Measurements from ENCODE around the gene SYNJ2BP. TPM values are rescaled to one million over a fixed set of nuclear protein-coding genes. Genes with fewer than 3 reads are reported as not detected.

Gene SYNJ2BP
- total and polyA plus RNA-seq, 4 donors = 8.8 to 27.1 (median 17.2) TPM

- TF ChIP-seq ZBTB33 (IDR thresholded peaks at IDR 0.05) = no peak
Observed at GRCh38 chr14:70392676-70393075, 24.2 kb downstream of the SYNJ2BP start (continued).

DNA sequence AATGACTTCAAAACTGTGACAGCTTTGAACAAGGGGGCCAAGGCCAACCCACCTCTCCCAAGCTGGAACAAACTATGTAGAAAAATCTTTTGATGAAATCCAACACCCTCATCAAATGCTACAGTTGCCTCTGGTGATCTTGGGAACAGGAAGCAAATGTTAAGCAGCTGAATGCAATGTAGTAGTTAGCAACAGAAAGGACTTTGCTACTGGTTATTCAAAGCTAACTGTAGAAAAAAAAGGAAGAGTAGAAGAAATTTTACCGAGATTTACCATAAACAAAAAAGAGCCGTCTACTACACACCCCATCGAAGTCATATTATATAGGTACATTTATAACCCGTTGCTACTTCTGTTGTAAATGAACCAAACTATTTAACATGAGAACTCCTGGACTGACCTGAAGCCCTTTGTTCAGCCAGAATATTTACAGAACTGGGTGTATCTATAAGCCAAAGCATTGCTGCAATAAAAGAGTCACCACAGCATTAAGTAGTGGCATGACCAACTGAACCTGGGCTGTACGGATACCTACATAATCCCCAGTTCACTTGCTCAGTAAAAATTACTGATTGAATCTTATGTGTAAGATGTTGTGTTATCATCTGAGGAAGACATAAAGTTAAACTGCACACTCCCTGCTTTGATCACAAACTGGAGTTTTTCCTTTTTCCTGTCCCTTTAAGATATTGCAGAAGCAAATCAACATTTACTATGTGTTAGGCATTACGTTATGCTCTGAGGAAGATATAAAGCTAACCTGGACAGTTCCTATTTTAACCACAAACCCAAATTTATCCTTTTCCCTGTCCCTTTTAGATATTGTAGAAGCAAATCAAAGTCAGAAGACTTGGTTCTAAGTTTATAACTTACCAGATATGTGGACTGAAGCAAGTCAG lies 25.1 kb downstream of the SYNJ2BP start:
- H3K4me3 ChIP-seq (ENCODE audit: low read depth in 1 of 3, low read length in 3 of 3) = no peak overlapping the region
- no peak overlapping the region for H3K27ac ChIP-seq (ENCODE audit: low read depth in 1 of 2, low read length in 2 of 2)
- no peaks in the 10 kb centered on the region for H3K27me3 ChIP-seq (ENCODE audit: control insufficient read depth in 4 of 4, insufficient read depth in 4 of 4, low read length in 3 of 4)
- no peak for DNase-seq (ENCODE audit: low spot score)
- no peak overlapping the region for H3K9ac ChIP-seq (ENCODE audit: low read depth in 1 of 2, low read length in 2 of 2)
- WGBS = 86% methylated on average over 6 of the region's 6 CpGs
- H3K9me3 ChIP-seq (ENCODE audit: control insufficient read depth in 4 of 4, low read length in 3 of 4) = no peaks in the 10 kb centered on the region
- H3K4me1 ChIP-seq (ENCODE audit: control insufficient read depth in 4 of 4, insufficient read depth in 4 of 4, low read length in 3 of 4) = peaks cover 0 to 2% (median 0%) of the 10 kb centered on the region in 4 donors
- TF ChIP-seq YY1 (IDR thresholded peaks at IDR 0.05) (no peak), GABPA (IDR thresholded peaks at IDR 0.05 in 1 of 2, conservative IDR thresholded peaks at IDR 0.05 in 1 of 2) (no peak), JUND (IDR thresholded peaks at IDR 0.05) (no peak), NR2F2 (IDR thresholded peaks at IDR 0.05) (no peak), RAD21 (IDR thresholded peaks at IDR 0.05) (no peak), HNF4G (IDR thresholded peaks at IDR 0.05) (no peak), HNF4A (conservative IDR thresholded peaks at IDR 0.05) (no peak)
- TF ChIP-seq, protein P1, sequence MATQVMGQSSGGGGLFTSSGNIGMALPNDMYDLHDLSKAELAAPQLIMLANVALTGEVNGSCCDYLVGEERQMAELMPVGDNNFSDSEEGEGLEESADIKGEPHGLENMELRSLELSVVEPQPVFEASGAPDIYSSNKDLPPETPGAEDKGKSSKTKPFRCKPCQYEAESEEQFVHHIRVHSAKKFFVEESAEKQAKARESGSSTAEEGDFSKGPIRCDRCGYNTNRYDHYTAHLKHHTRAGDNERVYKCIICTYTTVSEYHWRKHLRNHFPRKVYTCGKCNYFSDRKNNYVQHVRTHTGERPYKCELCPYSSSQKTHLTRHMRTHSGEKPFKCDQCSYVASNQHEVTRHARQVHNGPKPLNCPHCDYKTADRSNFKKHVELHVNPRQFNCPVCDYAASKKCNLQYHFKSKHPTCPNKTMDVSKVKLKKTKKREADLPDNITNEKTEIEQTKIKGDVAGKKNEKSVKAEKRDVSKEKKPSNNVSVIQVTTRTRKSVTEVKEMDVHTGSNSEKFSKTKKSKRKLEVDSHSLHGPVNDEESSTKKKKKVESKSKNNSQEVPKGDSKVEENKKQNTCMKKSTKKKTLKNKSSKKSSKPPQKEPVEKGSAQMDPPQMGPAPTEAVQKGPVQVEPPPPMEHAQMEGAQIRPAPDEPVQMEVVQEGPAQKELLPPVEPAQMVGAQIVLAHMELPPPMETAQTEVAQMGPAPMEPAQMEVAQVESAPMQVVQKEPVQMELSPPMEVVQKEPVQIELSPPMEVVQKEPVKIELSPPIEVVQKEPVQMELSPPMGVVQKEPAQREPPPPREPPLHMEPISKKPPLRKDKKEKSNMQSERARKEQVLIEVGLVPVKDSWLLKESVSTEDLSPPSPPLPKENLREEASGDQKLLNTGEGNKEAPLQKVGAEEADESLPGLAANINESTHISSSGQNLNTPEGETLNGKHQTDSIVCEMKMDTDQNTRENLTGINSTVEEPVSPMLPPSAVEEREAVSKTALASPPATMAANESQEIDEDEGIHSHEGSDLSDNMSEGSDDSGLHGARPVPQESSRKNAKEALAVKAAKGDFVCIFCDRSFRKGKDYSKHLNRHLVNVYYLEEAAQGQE (IDR thresholded peaks at IDR 0.05) = no peak
- peaks cover 2 to 8% (median 5%) of the 10 kb centered on the region in 4 donors for H3K36me3 ChIP-seq (ENCODE audit: control insufficient read depth in 4 of 4, insufficient read depth in 3 of 4, low read depth in 1 of 4, low read length in 3 of 4)

- 85% methylated on average over 2 of the region's 2 CpGs for WGBS
- Histone ChIP-seq H3K27me3 (ENCODE audit: control insufficient read depth in 4 of 4, insufficient read depth in 4 of 4, low read length in 3 of 4) (no peaks in the 10 kb centered on the region), H3K4me3 (ENCODE audit: low read depth in 1 of 3, low read length in 3 of 3) (no peak overlapping the region), H3K9ac (ENCODE audit: low read depth in 1 of 2, low read length in 2 of 2) (no peak overlapping the region), H3K4me1 (ENCODE audit: control insufficient read depth in 4 of 4, insufficient read depth in 4 of 4, low read length in 3 of 4) (no peaks in the 10 kb centered on the region), H3K9me3 (ENCODE audit: control insufficient read depth in 4 of 4, low read length in 3 of 4) (no peaks in the 10 kb centered on the region), H3K27ac (ENCODE audit: low read depth in 1 of 2, low read length in 2 of 2) (no peak overlapping the region), H3K36me3 (ENCODE audit: control insufficient read depth in 4 of 4, insufficient read depth in 3 of 4, low read depth in 1 of 4, low read length in 3 of 4) (peaks cover 0 to 23% (median 10%) of the 10 kb centered on the region in 4 donors)
- DNase-seq (ENCODE audit: low spot score) = no peak
- TF ChIP-seq FOXA1 (IDR thresholded peaks at IDR 0.05) (no peak), TAF1 (conservative IDR thresholded peaks at IDR 0.05) (no peak), EGR1 (IDR thresholded peaks at IDR 0.05; ENCODE audit: low read depth in 2 of 2) (no peak), NR2F2 (IDR thresholded peaks at IDR 0.05) (no peak), MAX (IDR thresholded peaks at IDR 0.05) (no peak), GABPA (IDR thresholded peaks at IDR 0.05 in 1 of 2, conservative IDR thresholded peaks at IDR 0.05 in 1 of 2) (no peak), ZBTB33 (IDR thresholded peaks at IDR 0.05) (no peak)
- TF ChIP-seq, protein P1 (IDR thresholded peaks at IDR 0.05) = no peak
- TF ChIP-seq, protein P2, sequence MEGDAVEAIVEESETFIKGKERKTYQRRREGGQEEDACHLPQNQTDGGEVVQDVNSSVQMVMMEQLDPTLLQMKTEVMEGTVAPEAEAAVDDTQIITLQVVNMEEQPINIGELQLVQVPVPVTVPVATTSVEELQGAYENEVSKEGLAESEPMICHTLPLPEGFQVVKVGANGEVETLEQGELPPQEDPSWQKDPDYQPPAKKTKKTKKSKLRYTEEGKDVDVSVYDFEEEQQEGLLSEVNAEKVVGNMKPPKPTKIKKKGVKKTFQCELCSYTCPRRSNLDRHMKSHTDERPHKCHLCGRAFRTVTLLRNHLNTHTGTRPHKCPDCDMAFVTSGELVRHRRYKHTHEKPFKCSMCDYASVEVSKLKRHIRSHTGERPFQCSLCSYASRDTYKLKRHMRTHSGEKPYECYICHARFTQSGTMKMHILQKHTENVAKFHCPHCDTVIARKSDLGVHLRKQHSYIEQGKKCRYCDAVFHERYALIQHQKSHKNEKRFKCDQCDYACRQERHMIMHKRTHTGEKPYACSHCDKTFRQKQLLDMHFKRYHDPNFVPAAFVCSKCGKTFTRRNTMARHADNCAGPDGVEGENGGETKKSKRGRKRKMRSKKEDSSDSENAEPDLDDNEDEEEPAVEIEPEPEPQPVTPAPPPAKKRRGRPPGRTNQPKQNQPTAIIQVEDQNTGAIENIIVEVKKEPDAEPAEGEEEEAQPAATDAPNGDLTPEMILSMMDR (IDR thresholded peaks at IDR 0.05; ENCODE audit: low read depth, low read length, missing input control) = no peak
Observed at GRCh38 chr14:70382536-70382935, 34.4 kb downstream of the SYNJ2BP start.

Measured in liver (tissue), 9 donors.